GM12892 (cell line): ENCODE data around the gene PDLIM1.

Experiments
- POLR2A ChIP-seq: IDR thresholded peaks from 2 replicates; pipeline ENCODE4 v1.6.1; 2011; ENCODE audit warnings: low read depth, low read length, control low read depth
- POLR2AphosphoS5 ChIP-seq: IDR thresholded peaks from 2 replicates; pipeline ENCODE4 v1.6.1; 2011; ENCODE audit warnings: low read depth, low read length, control low read depth
- TAF1 ChIP-seq: IDR thresholded peaks from 2 replicates; pipeline ENCODE4 v1.6.1; 2011; ENCODE audit warnings: low read depth, mild to moderate bottlenecking, control low read depth, low read length, borderline replicate concordance

DNA sequence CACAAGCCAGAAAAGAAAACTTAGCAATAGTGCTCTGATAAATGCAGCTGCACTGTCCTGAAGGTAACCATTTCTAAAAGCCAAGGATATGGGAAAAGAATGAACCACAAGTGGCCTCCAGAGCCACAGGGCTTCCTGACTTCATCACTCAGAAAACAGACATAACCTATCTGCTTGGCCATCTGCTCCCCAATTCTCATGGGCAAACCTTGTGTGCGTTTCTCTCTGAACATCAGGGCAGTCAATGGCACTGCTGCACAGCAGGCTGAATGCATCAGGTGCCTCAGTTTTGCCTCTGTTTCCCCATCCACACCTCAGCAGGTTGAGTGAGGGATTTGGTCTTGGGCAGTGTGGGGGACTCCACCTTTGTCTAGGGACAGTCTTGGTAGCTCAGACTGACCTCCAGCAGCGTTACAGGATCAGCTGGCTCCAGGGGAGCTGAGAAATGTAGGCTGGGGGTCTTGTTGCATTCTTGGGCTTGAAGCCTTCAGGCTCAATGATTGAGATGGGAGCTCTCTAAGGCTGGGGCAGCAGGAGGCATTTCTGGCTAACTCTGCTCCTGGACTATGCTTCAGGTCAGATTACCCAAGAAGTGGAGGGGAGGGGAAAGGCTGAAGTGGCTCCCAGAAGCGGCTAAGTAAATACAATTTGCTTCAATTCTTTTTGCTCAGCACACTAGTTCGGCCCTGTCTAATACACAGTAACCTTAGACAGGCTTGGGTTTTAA, 23.6 kb upstream of the PDLIM1 start:
- no peak for TF ChIP-seq POLR2A
- no peak for TF ChIP-seq POLR2AphosphoS5
- no peak for TF ChIP-seq TAF1
